ENCODE results near the gene B4GALNT1.

- TF ChIP-seq, protein P1, sequence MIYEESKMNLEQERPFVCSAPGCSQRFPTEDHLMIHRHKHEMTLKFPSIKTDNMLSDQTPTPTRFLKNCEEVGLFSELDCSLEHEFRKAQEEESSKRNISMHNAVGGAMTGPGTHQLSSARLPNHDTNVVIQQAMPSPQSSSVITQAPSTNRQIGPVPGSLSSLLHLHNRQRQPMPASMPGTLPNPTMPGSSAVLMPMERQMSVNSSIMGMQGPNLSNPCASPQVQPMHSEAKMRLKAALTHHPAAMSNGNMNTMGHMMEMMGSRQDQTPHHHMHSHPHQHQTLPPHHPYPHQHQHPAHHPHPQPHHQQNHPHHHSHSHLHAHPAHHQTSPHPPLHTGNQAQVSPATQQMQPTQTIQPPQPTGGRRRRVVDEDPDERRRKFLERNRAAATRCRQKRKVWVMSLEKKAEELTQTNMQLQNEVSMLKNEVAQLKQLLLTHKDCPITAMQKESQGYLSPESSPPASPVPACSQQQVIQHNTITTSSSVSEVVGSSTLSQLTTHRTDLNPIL (CRISPR knock-in tag; IDR thresholded peaks at IDR 0.05; ENCODE audit: low read depth) = no peak
- TF ChIP-seq, protein P2, sequence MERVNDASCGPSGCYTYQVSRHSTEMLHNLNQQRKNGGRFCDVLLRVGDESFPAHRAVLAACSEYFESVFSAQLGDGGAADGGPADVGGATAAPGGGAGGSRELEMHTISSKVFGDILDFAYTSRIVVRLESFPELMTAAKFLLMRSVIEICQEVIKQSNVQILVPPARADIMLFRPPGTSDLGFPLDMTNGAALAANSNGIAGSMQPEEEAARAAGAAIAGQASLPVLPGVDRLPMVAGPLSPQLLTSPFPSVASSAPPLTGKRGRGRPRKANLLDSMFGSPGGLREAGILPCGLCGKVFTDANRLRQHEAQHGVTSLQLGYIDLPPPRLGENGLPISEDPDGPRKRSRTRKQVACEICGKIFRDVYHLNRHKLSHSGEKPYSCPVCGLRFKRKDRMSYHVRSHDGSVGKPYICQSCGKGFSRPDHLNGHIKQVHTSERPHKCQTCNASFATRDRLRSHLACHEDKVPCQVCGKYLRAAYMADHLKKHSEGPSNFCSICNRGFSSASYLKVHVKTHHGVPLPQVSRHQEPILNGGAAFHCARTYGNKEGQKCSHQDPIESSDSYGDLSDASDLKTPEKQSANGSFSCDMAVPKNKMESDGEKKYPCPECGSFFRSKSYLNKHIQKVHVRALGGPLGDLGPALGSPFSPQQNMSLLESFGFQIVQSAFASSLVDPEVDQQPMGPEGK (CRISPR knock-in tag; IDR thresholded peaks at IDR 0.05; ENCODE audit: borderline replicate concordance) = no peak
- no peak for TF ChIP-seq PPARA (CRISPR knock-in tag; IDR thresholded peaks at IDR 0.05; ENCODE audit: borderline replicate concordance)
- TF ChIP-seq ZFP30 (CRISPR knock-in tag; IDR thresholded peaks at IDR 0.05) = no peak
- TF ChIP-seq ARNTL (CRISPR knock-in tag; IDR thresholded peaks at IDR 0.05; ENCODE audit: borderline replicate concordance, low read depth) = no peak
- TF ChIP-seq, protein P3, sequence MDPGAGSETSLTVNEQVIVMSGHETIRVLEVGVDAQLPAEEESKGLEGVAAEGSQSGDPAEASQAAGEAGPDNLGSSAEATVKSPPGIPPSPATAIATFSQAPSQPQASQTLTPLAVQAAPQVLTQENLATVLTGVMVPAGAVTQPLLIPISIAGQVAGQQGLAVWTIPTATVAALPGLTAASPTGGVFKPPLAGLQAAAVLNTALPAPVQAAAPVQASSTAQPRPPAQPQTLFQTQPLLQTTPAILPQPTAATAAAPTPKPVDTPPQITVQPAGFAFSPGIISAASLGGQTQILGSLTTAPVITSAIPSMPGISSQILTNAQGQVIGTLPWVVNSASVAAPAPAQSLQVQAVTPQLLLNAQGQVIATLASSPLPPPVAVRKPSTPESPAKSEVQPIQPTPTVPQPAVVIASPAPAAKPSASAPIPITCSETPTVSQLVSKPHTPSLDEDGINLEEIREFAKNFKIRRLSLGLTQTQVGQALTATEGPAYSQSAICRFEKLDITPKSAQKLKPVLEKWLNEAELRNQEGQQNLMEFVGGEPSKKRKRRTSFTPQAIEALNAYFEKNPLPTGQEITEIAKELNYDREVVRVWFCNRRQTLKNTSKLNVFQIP (CRISPR knock-in tag; IDR thresholded peaks at IDR 0.05; ENCODE audit: borderline replicate concordance, low read depth) = no peak
- no peak for TF ChIP-seq TOX (CRISPR knock-in tag; IDR thresholded peaks at IDR 0.05; ENCODE audit: borderline replicate concordance)
- TF ChIP-seq ESRRG (CRISPR knock-in tag; IDR thresholded peaks at IDR 0.05) = no peak
Observed at GRCh38 chr12:57606821-57607220, 26.2 kb downstream of the B4GALNT1 start.
